PFSK-1 (cell line): Measurements from ENCODE around the gene ZNF580.

Experiments used
- FOXP2 ChIP-seq: optimal IDR thresholded peaks from 2 replicates; pipeline ENCODE3; 2011; ENCODE audit warnings: borderline replicate concordance, control low read depth, inconsistent platforms; ENCODE audit not compliant: insufficient read depth; ENCODE audit errors: extremely low read length, extremely low read depth
- POLR2AphosphoS5 ChIP-seq: IDR thresholded peaks from 2 replicates; pipeline ENCODE4 v1.6.1; 2012; ENCODE audit warnings: low read depth, mild to moderate bottlenecking, control low read depth, low read length, moderate library complexity
- SIN3A ChIP-seq: IDR thresholded peaks from 2 replicates; pipeline ENCODE4 v1.6.1; 2012; ENCODE audit warnings: mild to moderate bottlenecking, low read length, moderate library complexity, borderline replicate concordance; ENCODE audit not compliant: insufficient read depth
- TAF1 ChIP-seq: IDR thresholded peaks from 2 replicates; pipeline ENCODE4 v1.6.1; 2012; ENCODE audit warnings: low read length, control low read depth, borderline replicate concordance; ENCODE audit not compliant: insufficient read depth
- TF ChIP-seq, protein P1 (sequence below), 2 experiments: IDR thresholded peaks; 2 replicates each; pipeline versions ENCODE4 v1.6.1 to v1.8.0; 2011 to 2012; ENCODE audit warnings: low read depth in 2 of 2, low read length in 2 of 2, control low read depth in 1 of 2, inconsistent platforms in 1 of 2, mild to moderate bottlenecking in 1 of 2, moderate library complexity in 1 of 2; ENCODE audit not compliant: insufficient read depth in 1 of 2

DNA sequence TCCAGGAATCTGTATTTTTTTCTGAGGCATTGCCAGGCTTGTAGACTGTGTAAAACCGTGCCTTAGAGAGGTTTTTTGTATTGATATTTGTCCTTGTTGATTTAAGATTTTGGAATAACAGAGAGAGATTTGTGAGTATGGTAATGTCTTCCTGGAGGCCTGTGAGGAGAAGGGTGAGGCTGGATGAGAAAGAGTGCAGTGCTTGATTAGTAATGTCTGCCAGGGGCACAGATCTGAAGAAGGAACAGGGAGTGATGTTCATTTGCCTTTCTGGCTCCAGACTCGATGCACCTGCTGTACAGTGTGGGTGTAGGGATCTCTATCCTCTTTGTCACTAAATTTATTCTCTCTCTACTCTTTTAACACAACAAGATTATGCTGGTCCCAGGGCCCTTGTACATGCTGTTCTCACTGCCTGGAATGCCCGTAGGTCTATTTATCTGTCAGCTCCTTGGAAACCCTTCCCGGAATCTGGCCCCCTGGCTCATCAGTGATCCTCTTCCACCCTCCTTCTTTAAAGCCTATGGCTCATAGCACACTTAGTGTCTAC, 45.7 kb upstream of the ZNF580 start:
- TF ChIP-seq POLR2AphosphoS5 (no peak), SIN3A (no peak), TAF1 (no peak), FOXP2 (no peak)
- TF ChIP-seq, protein P1, sequence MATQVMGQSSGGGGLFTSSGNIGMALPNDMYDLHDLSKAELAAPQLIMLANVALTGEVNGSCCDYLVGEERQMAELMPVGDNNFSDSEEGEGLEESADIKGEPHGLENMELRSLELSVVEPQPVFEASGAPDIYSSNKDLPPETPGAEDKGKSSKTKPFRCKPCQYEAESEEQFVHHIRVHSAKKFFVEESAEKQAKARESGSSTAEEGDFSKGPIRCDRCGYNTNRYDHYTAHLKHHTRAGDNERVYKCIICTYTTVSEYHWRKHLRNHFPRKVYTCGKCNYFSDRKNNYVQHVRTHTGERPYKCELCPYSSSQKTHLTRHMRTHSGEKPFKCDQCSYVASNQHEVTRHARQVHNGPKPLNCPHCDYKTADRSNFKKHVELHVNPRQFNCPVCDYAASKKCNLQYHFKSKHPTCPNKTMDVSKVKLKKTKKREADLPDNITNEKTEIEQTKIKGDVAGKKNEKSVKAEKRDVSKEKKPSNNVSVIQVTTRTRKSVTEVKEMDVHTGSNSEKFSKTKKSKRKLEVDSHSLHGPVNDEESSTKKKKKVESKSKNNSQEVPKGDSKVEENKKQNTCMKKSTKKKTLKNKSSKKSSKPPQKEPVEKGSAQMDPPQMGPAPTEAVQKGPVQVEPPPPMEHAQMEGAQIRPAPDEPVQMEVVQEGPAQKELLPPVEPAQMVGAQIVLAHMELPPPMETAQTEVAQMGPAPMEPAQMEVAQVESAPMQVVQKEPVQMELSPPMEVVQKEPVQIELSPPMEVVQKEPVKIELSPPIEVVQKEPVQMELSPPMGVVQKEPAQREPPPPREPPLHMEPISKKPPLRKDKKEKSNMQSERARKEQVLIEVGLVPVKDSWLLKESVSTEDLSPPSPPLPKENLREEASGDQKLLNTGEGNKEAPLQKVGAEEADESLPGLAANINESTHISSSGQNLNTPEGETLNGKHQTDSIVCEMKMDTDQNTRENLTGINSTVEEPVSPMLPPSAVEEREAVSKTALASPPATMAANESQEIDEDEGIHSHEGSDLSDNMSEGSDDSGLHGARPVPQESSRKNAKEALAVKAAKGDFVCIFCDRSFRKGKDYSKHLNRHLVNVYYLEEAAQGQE (IDR thresholded peaks at IDR 0.05; ENCODE audit: insufficient read depth in 1 of 2, low read depth in 2 of 2, low read length in 2 of 2), result no peak
